Activated naive CD8-positive, alpha-beta T cell (primary cell): ENCODE data around the gene TMEM164.

Source experiments
- H3K27ac Mint-ChIP-seq: one replicate; pipeline ENCODE4 v1.8.0; 2021; ENCODE audit warnings: mixed read lengths
- H3K27me3 Mint-ChIP-seq: one replicate; pipeline ENCODE4 v1.8.0; 2021; ENCODE audit warnings: mixed read lengths
- H3K36me3 Mint-ChIP-seq: one replicate; pipeline ENCODE4 v1.8.0; 2021; ENCODE audit warnings: mixed read lengths
- H3K4me1 Mint-ChIP-seq: one replicate; pipeline ENCODE4 v1.8.0; 2021; ENCODE audit warnings: low read depth, mixed read lengths
- H3K4me3 Mint-ChIP-seq: one replicate; pipeline ENCODE4 v1.8.0; 2021; ENCODE audit warnings: mild to moderate bottlenecking, mixed read lengths
- H3K9me3 Mint-ChIP-seq: one replicate; pipeline ENCODE4 v1.8.0; 2021; ENCODE audit warnings: low read depth, mixed read lengths

Gene TMEM164

DNA sequence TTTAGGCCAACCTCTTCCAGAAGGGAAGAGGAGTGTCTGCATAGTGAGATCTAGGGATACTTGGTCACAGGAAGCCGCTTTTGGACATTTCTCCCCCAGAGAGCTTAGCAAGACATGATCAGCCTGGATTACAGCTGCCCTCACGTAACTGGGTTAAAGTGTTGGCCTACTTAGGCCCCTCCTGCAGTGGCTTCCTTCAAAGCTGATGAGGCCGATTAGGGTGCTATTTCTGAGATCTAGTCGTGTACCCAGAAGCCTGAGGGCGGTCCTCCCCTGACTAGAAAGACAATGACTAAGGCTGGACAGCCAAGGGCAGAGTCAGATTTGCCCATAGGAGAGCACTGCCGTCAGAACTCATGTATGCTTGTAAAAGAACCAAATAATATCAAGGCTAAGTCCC lies 180.0 kb downstream of the TMEM164 start:
- Mint-ChIP-seq H3K4me3 (no peak overlapping the region), H3K9me3 (peaks cover 6% of the 10 kb centered on the region), H3K36me3 (peaks cover 10% of the 10 kb centered on the region), H3K27ac (no peak overlapping the region), H3K27me3 (no peaks in the 10 kb centered on the region), H3K4me1 (peaks cover 2% of the 10 kb centered on the region)

DNA sequence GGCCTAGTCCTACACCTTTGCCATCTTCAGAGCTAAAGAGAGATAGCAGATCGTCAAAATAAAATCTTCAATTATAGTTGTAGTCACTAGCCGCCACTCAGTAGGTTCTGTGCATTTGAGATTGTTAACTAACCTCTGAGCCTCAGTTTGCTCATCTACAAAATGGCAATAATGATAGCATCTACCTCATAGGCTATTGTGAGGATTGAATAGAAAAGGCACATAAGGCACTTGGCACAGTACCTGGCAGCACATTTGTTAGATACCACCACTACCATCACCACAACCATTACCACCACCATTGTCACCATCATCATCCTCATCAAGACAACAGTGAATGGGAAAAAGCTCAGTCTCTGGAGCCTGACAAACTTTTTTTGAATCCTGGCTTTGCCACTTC lies 180.4 kb downstream of the TMEM164 start:
- Mint-ChIP-seq H3K27ac (no peak overlapping the region), H3K27me3 (no peaks in the 10 kb centered on the region), H3K4me1 (peaks cover 5% of the 10 kb centered on the region), H3K9me3 (peaks cover 6% of the 10 kb centered on the region), H3K36me3 (peaks cover 10% of the 10 kb centered on the region), H3K4me3 (no peak overlapping the region)

DNA sequence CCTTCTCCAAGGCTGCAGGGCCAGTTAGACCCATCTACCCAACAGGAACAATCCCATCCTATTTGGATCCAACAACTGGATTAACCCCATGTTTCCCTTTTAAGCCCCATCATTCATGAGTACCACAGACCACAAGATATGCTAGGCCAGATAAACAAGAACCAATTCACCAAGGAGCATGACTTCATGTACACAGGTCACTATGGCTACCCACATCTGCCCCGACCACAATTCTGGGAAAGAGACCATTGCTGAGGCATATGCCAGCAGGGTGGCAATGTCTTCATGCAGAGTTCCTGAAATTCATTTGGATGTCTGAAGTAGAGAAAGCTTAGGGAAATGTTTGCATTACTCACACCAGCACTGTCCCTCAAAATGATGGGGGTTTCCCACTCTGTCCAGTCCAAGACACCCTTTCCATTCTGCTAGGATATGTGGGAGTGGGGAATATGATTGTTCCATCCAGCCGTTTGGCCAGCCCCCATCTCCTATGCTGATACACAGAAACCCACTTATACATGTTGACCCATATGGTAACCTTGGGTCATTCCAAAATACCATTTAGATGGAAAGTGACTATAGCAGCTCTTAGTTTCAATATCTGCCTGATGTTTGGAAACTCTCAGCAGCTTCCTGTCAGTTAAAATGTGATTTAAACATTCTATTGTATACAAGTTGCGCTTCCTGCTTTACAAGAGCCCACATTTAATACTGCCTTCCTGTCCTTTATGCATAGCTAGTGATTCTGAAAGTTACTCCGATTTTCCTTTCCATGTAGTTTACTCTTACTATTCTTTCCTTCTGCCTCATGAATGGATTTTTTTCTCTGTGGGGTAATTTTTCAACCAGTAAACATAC lies 186.0 kb downstream of the TMEM164 start:
- H3K4me3 Mint-ChIP-seq: no peak overlapping the region
- H3K27ac Mint-ChIP-seq: peak overlapping the region; percentile 50

DNA sequence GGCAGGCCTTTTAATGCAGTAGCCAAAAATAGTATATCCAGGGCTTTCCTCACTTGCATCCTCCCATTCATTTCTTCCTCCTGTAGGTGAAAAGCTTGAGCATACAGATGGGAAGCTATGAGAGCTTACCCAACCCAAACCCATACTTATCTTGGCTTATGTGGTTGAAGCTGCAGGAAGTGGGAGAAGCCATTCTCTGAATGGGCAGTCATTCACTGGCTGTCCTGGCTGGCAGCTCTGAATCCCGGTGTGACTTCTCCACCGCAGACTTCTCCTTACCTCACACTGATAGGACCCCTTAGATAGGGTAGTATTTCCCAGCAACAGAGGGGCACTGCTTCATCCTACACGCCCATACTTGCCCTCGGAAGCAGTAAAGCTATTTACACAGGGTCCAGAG lies 189.6 kb downstream of the TMEM164 start:
- Mint-ChIP-seq H3K4me3 (no peak overlapping the region), H3K27ac (no peak overlapping the region)

More for the DNA sequence above, 186.0 kb downstream of the TMEM164 start:
- Mint-ChIP-seq H3K36me3 (peaks cover 7% of the 10 kb centered on the region), H3K4me1 (peaks cover 17% of the 10 kb centered on the region), H3K9me3 (peaks cover 6% of the 10 kb centered on the region), H3K27me3 (no peaks in the 10 kb centered on the region)

GRCh38 chrX:110194977-110195376 lies 192.1 kb downstream of the TMEM164 start:
- Mint-ChIP-seq H3K4me3 (no peak overlapping the region), H3K36me3 (peaks cover 2% of the 10 kb centered on the region), H3K27ac (no peak overlapping the region), H3K27me3 (no peaks in the 10 kb centered on the region), H3K9me3 (no peaks in the 10 kb centered on the region), H3K4me1 (no peaks in the 10 kb centered on the region)

More for the DNA sequence above, 189.6 kb downstream of the TMEM164 start:
- H3K4me1 Mint-ChIP-seq: peaks cover 17% of the 10 kb centered on the region
- no peaks in the 10 kb centered on the region for H3K27me3 Mint-ChIP-seq
- no peaks in the 10 kb centered on the region for H3K9me3 Mint-ChIP-seq
- H3K36me3 Mint-ChIP-seq: peaks cover 2% of the 10 kb centered on the region

DNA sequence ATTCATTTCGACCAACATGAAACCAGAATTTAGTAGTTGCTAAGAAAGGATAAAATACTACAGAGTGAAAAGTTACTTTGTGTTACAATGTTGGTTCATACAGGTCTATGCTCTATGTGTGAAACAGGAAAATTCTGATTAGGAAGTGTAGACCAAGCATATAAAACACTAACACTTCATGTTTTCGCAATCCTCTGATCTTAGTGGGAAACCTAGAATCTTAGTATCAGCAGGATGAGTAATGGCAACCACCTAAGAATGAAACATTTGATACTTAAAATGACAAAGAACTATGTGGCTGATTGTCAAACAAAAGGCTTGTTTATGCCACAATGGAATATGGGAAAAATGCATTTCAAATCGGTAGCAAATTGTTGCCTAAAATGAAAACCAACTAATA lies 198.9 kb downstream of the TMEM164 start:
- Mint-ChIP-seq H3K4me3 (no peak overlapping the region), H3K4me1 (peaks cover 4% of the 10 kb centered on the region), H3K27ac (no peak overlapping the region), H3K27me3 (no peaks in the 10 kb centered on the region), H3K9me3 (no peaks in the 10 kb centered on the region), H3K36me3 (no peaks in the 10 kb centered on the region)

DNA sequence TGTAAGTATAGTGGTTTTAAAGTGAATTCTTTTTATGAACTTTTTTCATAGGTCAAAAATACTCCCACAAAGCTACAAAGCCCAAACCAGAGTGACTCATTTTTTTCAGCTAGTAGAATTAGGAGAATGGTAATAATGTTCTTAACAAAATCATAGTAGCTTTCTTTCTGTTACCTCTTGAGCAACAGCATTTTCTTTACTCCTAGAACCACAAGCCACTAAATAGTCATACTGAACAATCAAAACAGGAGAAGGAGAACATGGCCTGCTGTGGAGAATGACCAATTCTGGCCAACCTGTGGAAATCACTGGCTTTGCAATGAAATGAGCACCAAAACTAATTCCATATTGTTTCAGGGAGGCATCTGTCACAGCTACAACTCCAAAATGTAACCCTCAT lies 202.1 kb downstream of the TMEM164 start:
- Mint-ChIP-seq H3K4me3 (no peak overlapping the region), H3K4me1 (peaks cover 4% of the 10 kb centered on the region), H3K9me3 (no peaks in the 10 kb centered on the region), H3K27ac (no peak overlapping the region), H3K27me3 (no peaks in the 10 kb centered on the region), H3K36me3 (no peaks in the 10 kb centered on the region)

GRCh38 chrX:110208092-110208491 lies 205.2 kb downstream of the TMEM164 start:
- H3K36me3 Mint-ChIP-seq: no peaks in the 10 kb centered on the region
- no peak overlapping the region for H3K4me3 Mint-ChIP-seq
- H3K9me3 Mint-ChIP-seq: no peaks in the 10 kb centered on the region
- H3K27ac Mint-ChIP-seq: no peak overlapping the region
- no peaks in the 10 kb centered on the region for H3K27me3 Mint-ChIP-seq
- peaks cover 4% of the 10 kb centered on the region for H3K4me1 Mint-ChIP-seq

DNA sequence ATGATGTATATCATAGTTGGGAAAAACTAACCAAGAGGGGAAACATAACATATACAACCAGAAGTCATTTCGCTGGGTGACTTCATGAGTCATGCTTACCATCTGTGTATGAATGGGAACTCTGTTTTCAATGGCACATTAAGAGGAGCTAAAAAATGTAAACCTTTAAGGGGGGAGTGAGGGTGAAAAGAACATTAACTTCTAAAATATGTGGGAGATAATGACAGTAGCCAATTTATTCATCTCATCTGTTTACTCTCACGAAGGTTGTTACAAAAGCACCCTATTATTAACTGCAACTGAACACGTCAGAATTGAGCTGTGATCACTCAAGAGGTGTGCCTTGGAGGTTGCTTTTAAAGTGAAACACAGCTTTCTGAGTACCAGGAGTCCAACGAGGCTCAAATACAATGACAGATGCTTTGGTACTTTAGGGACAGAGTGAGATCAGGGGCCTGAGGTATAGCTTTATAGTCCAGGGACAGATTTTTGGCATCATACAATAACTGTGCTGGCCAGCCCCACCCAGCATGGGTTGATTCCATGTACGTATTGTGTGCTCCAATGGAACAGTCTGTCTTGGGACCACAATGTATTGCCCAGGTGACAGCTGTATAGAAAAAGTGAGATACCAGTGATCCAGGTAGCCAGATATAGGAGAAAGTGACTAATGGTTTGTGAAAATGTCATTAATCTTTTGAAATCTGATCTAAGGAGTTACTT lies 207.7 kb downstream of the TMEM164 start:
- H3K36me3 Mint-ChIP-seq: peaks cover 3% of the 10 kb centered on the region
- H3K27ac Mint-ChIP-seq: no peak overlapping the region

GRCh38 chrX:110211340-110211739 lies 208.4 kb downstream of the TMEM164 start:
- H3K36me3 Mint-ChIP-seq: peaks cover 3% of the 10 kb centered on the region
- peaks cover 4% of the 10 kb centered on the region for H3K4me1 Mint-ChIP-seq
- no peak overlapping the region for H3K27ac Mint-ChIP-seq
- no peak overlapping the region for H3K4me3 Mint-ChIP-seq
- no peaks in the 10 kb centered on the region for H3K9me3 Mint-ChIP-seq
- no peaks in the 10 kb centered on the region for H3K27me3 Mint-ChIP-seq

More for the DNA sequence above, 207.7 kb downstream of the TMEM164 start:
- no peaks in the 10 kb centered on the region for H3K27me3 Mint-ChIP-seq
- no peaks in the 10 kb centered on the region for H3K9me3 Mint-ChIP-seq
- H3K4me3 Mint-ChIP-seq: no peak overlapping the region
- peaks cover 2% of the 10 kb centered on the region for H3K4me1 Mint-ChIP-seq

DNA sequence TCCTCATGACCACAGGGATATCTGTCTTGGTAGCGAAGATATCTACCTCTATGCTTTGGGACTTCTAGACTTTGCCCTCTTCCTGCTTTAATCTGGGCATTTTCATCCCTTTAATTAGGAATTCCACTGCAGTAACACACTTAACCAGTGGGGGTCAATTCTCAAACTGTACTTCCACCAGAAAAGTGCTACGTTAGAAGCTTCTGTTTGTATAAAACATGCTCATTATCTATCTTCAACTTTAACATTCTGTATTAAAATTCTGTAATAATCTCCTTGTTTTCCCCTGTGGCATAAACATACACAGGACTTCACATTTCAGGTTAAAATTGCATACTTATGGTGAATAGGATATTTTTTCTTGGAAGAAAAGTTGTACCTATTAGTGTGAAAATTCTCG lies 209.4 kb downstream of the TMEM164 start:
- Mint-ChIP-seq H3K4me1 (peaks cover 9% of the 10 kb centered on the region), H3K27ac (no peak overlapping the region), H3K9me3 (no peaks in the 10 kb centered on the region), H3K36me3 (peaks cover 3% of the 10 kb centered on the region), H3K27me3 (no peaks in the 10 kb centered on the region), H3K4me3 (no peak overlapping the region)

- H3K4me1 Mint-ChIP-seq: peaks cover 16% of the 10 kb centered on the region
- no peak overlapping the region for H3K27ac Mint-ChIP-seq
- no peak overlapping the region for H3K4me3 Mint-ChIP-seq
- no peaks in the 10 kb centered on the region for H3K9me3 Mint-ChIP-seq
- no peaks in the 10 kb centered on the region for H3K27me3 Mint-ChIP-seq
- H3K36me3 Mint-ChIP-seq: peaks cover 3% of the 10 kb centered on the region
These were observed 210.3 kb downstream of the TMEM164 start for GRCh38 chrX:110213183-110213582.

GRCh38 chrX:110214684-110215083 lies 211.8 kb downstream of the TMEM164 start:
- H3K4me3 Mint-ChIP-seq: no peak overlapping the region
- no peaks in the 10 kb centered on the region for H3K9me3 Mint-ChIP-seq
- peaks cover 3% of the 10 kb centered on the region for H3K36me3 Mint-ChIP-seq
- no peak overlapping the region for H3K27ac Mint-ChIP-seq
- H3K4me1 Mint-ChIP-seq: peaks cover 20% of the 10 kb centered on the region
- H3K27me3 Mint-ChIP-seq: no peaks in the 10 kb centered on the region

DNA sequence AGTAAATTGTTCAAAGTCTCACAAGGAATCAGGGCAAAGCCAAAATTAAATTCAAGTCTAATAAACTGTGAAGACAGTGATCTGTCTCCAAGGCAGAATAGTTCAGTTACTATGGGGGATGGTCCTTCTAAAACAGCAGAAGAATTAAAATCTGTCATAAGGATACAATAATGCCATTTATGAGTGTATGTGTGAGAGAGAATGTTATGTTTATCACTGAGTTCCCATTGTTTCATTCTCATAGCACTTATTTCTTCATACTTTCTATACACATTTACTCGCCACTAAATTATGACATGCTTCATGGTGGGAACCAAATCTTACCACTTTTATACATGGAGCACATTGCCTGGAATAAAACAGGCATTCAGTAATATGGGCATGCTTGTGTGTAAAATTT lies 212.5 kb downstream of the TMEM164 start:
- peaks cover 3% of the 10 kb centered on the region for H3K36me3 Mint-ChIP-seq
- peaks cover 24% of the 10 kb centered on the region for H3K4me1 Mint-ChIP-seq
- H3K27me3 Mint-ChIP-seq: no peaks in the 10 kb centered on the region
- no peaks in the 10 kb centered on the region for H3K9me3 Mint-ChIP-seq
- H3K27ac Mint-ChIP-seq: no peak overlapping the region
- no peak overlapping the region for H3K4me3 Mint-ChIP-seq

DNA sequence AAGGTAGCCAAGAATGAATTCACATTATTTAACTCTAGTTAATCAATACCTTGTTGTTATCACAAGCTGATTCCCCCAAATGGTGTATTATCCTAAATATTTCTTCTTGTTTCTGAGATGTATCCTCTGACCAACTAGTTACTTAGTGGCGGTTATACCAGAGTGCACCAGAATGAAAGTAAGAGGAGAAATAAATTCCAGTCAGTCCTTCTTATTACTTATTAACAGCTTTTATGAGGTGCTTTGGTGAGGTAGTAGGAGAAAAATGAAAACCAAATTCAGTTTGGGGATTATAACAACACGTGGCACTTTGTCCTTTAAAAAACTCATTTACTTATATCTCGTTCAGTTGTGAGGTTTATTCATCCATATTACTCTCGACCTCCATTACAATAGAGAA lies 213.1 kb downstream of the TMEM164 start:
- H3K4me1 Mint-ChIP-seq: peaks cover 24% of the 10 kb centered on the region
- H3K27me3 Mint-ChIP-seq: no peaks in the 10 kb centered on the region
- H3K4me3 Mint-ChIP-seq: no peak overlapping the region
- no peaks in the 10 kb centered on the region for H3K9me3 Mint-ChIP-seq
- no peak overlapping the region for H3K27ac Mint-ChIP-seq
- peaks cover 3% of the 10 kb centered on the region for H3K36me3 Mint-ChIP-seq
